Neutrophil (primary cell): ENCODE results near the gene CHERP.
"Not testable (repeated sequence)": the region's sequence is repeated elsewhere in the genome, so short reads cannot be mapped to it uniquely, and the experiment has no call there.

Experiments
- H3K27ac ChIP-seq: fragments of 200-600 bp; sonication (generic); 2 replicates; pipeline ENCODE4 v1.5.1; 2016; ENCODE audit warnings: mild to moderate bottlenecking, moderate library complexity
- H3K27me3 ChIP-seq: fragments of 200-600 bp; sonication (generic); 2 replicates; pipeline ENCODE4 v1.6.0; 2016; ENCODE audit warnings: mild to moderate bottlenecking
- H3K36me3 ChIP-seq: fragments of 200-600 bp; sonication (generic); 2 replicates; pipeline ENCODE4 v1.5.1; 2017
- H3K4me1 ChIP-seq, 2 experiments: fragments of 200-600 bp in 1 of 2; sonication (generic) in 1 of 2; 1 replicate in 1 of 2; 2 replicates in 1 of 2; pipeline versions ENCODE4 v1.5.1 to v1.6.1; 2013 to 2016; ENCODE audit warnings: low read depth in 1 of 2, low read length in 1 of 2, mild to moderate bottlenecking in 1 of 2, moderate library complexity in 1 of 2; ENCODE audit not compliant: control insufficient read depth in 1 of 2, insufficient read depth in 1 of 2
- H3K4me3 ChIP-seq, 2 experiments: fragments of 200-600 bp in 1 of 2; sonication (generic) in 1 of 2; 1 replicate in 1 of 2; 2 replicates in 1 of 2; pipeline ENCODE4 v1.5.1; 2013 to 2016; ENCODE audit warnings: low read depth in 1 of 2, low read length in 1 of 2, mild to moderate bottlenecking in 1 of 2, moderate library complexity in 1 of 2
- H3K9me3 ChIP-seq: fragments of 200-600 bp; sonication (generic); 2 replicates; pipeline ENCODE4 v1.5.1; 2016
- TF ChIP-seq, protein P1 (sequence below): fragments of 200-600 bp; sonication (generic); IDR thresholded peaks from 2 replicates; pipeline ENCODE4 v1.5.1; 2016; ENCODE audit warnings: antibody characterized with exemption

The CHERP gene

GRCh38 chr19:16476401-16476800 is 65.8 kb downstream of the CHERP start:
- Histone ChIP-seq H3K27ac (no peak overlapping the region), H3K36me3 (no peaks in the 10 kb centered on the region), H3K4me3 (no peak overlapping the region), H3K9me3 (no peaks in the 10 kb centered on the region), H3K27me3 (no peaks in the 10 kb centered on the region), H3K4me1 (peaks cover 6% of the 10 kb centered on the region in 2 experiments)
- TF ChIP-seq, protein P1, sequence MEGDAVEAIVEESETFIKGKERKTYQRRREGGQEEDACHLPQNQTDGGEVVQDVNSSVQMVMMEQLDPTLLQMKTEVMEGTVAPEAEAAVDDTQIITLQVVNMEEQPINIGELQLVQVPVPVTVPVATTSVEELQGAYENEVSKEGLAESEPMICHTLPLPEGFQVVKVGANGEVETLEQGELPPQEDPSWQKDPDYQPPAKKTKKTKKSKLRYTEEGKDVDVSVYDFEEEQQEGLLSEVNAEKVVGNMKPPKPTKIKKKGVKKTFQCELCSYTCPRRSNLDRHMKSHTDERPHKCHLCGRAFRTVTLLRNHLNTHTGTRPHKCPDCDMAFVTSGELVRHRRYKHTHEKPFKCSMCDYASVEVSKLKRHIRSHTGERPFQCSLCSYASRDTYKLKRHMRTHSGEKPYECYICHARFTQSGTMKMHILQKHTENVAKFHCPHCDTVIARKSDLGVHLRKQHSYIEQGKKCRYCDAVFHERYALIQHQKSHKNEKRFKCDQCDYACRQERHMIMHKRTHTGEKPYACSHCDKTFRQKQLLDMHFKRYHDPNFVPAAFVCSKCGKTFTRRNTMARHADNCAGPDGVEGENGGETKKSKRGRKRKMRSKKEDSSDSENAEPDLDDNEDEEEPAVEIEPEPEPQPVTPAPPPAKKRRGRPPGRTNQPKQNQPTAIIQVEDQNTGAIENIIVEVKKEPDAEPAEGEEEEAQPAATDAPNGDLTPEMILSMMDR = no peak

GRCh38 chr19:16473875-16474392 is 68.3 kb downstream of the CHERP start:
- H3K36me3 ChIP-seq = no peaks in the 10 kb centered on the region
- H3K4me1 ChIP-seq = peaks cover 24% of the 10 kb centered on the region in 2 experiments
- H3K27me3 ChIP-seq = no peaks in the 10 kb centered on the region
- H3K27ac ChIP-seq = no peak overlapping the region
- no peak overlapping the region for H3K4me3 ChIP-seq
- TF ChIP-seq, protein P1 = no peak
- H3K9me3 ChIP-seq = no peaks in the 10 kb centered on the region

DNA sequence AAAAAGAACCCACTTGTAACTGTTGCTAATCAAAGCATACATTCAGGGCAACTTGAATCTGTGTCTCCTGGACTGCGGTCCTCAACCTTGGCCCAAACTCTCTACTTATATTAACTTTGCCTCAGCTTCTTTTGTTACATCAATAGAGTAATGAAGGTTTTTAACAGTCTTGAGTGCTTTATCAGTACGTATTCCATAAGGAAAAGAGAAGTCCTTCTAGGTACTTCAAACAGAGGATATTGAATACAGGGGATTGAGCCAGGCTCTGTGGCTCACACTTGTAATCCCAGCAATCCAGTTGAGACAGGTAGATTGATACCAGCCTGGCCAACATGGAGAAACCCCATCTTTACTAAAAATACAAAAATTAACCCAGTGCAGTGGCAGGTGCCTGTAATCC is 69.2 kb downstream of the CHERP start:
- Histone ChIP-seq H3K27ac (peak overlapping the region; percentile 93), H3K4me3 (no peak overlapping the region), H3K9me3 (no peaks in the 10 kb centered on the region), H3K4me1 (peaks cover 24% of the 10 kb centered on the region in 2 experiments), H3K36me3 (no peaks in the 10 kb centered on the region), H3K27me3 (no peaks in the 10 kb centered on the region)
- TF ChIP-seq, protein P1 = no peak

- not testable (repeated sequence) for H3K36me3 ChIP-seq, H3K9me3 ChIP-seq, H3K27me3 ChIP-seq
- H3K4me1 ChIP-seq = peaks cover 24% of the 10 kb centered on the region in 2 experiments
- peak overlapping the region; percentile 68 to 85 for H3K4me3 ChIP-seq
- peak overlapping the region; percentile 93 for H3K27ac ChIP-seq
Observed at GRCh38 chr19:16472559-16472899, 69.7 kb downstream of the CHERP start.

DNA sequence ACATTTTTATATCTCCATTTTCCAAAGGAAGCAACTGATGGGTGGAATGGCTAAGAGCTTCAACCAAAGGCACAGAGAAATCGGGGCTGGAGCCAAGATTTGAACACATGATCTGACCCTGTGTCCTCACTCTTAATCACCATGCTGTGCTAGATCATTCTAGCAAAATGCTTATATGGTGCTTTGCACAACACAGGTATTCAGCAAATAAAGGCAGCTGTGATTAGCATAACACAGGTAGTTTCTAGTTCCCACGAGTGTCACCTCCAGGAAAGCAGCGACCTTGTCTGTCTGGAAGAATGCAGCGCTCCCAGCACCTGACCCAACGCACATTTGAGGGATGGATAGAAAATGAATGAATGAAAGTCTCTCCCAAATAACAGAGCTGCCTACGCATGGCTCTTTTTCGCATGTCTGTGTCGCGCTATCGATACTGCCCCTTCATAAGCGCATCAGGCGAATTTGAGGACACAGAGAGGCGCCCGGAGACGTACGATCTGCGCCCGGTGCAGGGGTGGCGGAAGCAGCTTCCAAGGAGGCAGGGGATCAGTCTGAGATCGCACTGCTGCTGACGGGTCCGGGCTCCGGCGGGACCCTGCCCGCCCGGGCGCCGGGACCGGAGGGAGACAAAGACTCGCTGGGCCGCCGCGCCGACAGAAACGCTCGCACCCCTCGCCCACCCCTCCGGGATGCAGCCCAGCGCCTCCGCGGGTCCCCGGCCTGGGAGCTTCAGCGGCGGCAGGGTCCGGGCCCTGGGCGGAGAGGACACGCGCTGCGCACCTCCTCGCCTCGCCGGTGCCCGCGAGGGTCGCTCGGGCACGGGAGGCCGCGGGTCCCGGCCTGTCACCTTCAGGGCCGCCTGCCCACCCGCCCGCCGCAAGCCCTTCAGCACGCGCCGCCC is 71.1 kb downstream of the CHERP start:
- H3K4me3 ChIP-seq = peak overlapping the region; percentile 68 to 85
- no peaks in the 10 kb centered on the region for H3K36me3 ChIP-seq
- H3K9me3 ChIP-seq = no peaks in the 10 kb centered on the region
- TF ChIP-seq, protein P1 = no peak
- H3K27ac ChIP-seq = peak overlapping the region; percentile 93
- H3K4me1 ChIP-seq = peaks cover 24% of the 10 kb centered on the region in 2 experiments
- H3K27me3 ChIP-seq = no peaks in the 10 kb centered on the region

DNA sequence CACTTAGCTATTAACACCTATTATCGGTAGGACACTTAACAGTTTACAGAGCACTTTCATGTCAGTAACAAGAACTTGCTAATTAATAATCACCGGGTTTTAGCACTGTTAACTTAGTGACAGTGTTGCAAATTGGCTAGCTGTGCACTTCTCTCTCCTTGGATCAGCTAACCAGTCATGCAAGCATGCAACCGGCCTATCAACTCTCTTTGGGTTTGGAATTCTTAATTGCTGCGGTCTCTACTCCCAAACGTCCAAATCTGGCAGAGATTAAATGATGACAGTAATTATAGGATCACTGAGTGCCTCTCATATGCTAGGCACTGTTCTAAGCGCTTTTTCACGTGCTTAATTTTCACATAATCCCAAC is 71.7 kb downstream of the CHERP start:
- H3K4me3 ChIP-seq = peak overlapping the region; percentile 68 to 85
- H3K27me3 ChIP-seq = no peaks in the 10 kb centered on the region
- H3K36me3 ChIP-seq = no peaks in the 10 kb centered on the region
- H3K9me3 ChIP-seq = no peaks in the 10 kb centered on the region
- H3K27ac ChIP-seq = peak overlapping the region; percentile 93
- peaks cover 24% of the 10 kb centered on the region in 2 experiments for H3K4me1 ChIP-seq
- TF ChIP-seq, protein P1 = no peak
